ENCODE results near the gene GOLGA7B.

GRCh38 chr10:97907830-97908229, 58.2 kb downstream of the GOLGA7B start:
- TF ChIP-seq CTCF (IDR thresholded peaks at IDR 0.05) (no peak), EZH2 (IDR thresholded peaks at IDR 0.05; ENCODE audit: borderline replicate concordance, insufficient read depth, low read depth, low read length, poor library complexity, severe bottlenecking) (no peak)

Data from B cell (primary cell).